Iris pigment epithelial cell (primary cell): Measurements from ENCODE around the gene TSKS.
A peak's percentile ranks its signal among the peaks of the same experiment; 100 is the strongest.

Experiments used
- DNase-seq: peaks from one replicate; pipeline ENCODE4 v3.0.0-alpha.2; 2011; ENCODE audit warnings: low read depth

TSKS gene

GRCh38 chr19:49795615-49796014, 32.5 kb upstream of the TSKS start:
- no peak for DNase-seq

- DNase-seq: no peak
These were observed 30.4 kb upstream of the TSKS start for GRCh38 chr19:49793561-49793840.

- no peak for DNase-seq
These were observed 29.9 kb upstream of the TSKS start for GRCh38 chr19:49792829-49793560.

GRCh38 chr19:49791776-49792445, 28.8 kb upstream of the TSKS start:
- DNase-seq: no peak

- peak; percentile 56 for DNase-seq
These were observed 27.8 kb upstream of the TSKS start for GRCh38 chr19:49790866-49791265.

GRCh38 chr19:49788857-49789256, 25.8 kb upstream of the TSKS start:
- DNase-seq: no peak

- no peak for DNase-seq
These were observed 24.6 kb upstream of the TSKS start for GRCh38 chr19:49787746-49788145.

- DNase-seq: peak; percentile 60
These were observed 23.3 kb upstream of the TSKS start for GRCh38 chr19:49786376-49786820.

- no peak for DNase-seq
These were observed 19.4 kb upstream of the TSKS start for GRCh38 chr19:49782515-49782914.

GRCh38 chr19:49781394-49781793, 18.3 kb upstream of the TSKS start:
- no peak for DNase-seq

GRCh38 chr19:49780861-49781260, 17.8 kb upstream of the TSKS start:
- DNase-seq: no peak

- no peak for DNase-seq
These were observed 16.8 kb upstream of the TSKS start for GRCh38 chr19:49779731-49780555.

GRCh38 chr19:49776371-49776764, 13.3 kb upstream of the TSKS start:
- DNase-seq: no peak

GRCh38 chr19:49775742-49776370, 12.8 kb upstream of the TSKS start:
- DNase-seq: no peak

- DNase-seq: no peak
These were observed 11.9 kb upstream of the TSKS start for GRCh38 chr19:49774969-49775368.

- no peak for DNase-seq
These were observed 10.7 kb upstream of the TSKS start for GRCh38 chr19:49773663-49774350.

GRCh38 chr19:49772850-49773432, 9.8 kb upstream of the TSKS start:
- no peak for DNase-seq

- no peak for DNase-seq
These were observed 8.6 kb upstream of the TSKS start for GRCh38 chr19:49771674-49772139.

GRCh38 chr19:49770529-49770928, 7.4 kb upstream of the TSKS start:
- DNase-seq: no peak

GRCh38 chr19:49767967-49768581, 5.0 kb upstream of the TSKS start:
- DNase-seq: no peak

GRCh38 chr19:49767381-49767780, 4.3 kb upstream of the TSKS start:
- no peak for DNase-seq
